PC-9 (cell line): Measurements from ENCODE around the gene SLC7A14.

Experiments used
- EZH2 ChIP-seq: fragments of 200-600 bp; sonication (generic); IDR thresholded peaks from 2 replicates; pipeline ENCODE4 v1.8.0; 2017; ENCODE audit warnings: antibody characterized with exemption, low read depth
- TF ChIP-seq, protein P1 (sequence below): fragments of 200-600 bp; sonication (generic); conservative IDR thresholded peaks from 2 replicates; pipeline ENCODE4 v1.6.1; 2017; ENCODE audit warnings: mixed run types, antibody characterized with exemption, mild to moderate bottlenecking, moderate library complexity

DNA sequence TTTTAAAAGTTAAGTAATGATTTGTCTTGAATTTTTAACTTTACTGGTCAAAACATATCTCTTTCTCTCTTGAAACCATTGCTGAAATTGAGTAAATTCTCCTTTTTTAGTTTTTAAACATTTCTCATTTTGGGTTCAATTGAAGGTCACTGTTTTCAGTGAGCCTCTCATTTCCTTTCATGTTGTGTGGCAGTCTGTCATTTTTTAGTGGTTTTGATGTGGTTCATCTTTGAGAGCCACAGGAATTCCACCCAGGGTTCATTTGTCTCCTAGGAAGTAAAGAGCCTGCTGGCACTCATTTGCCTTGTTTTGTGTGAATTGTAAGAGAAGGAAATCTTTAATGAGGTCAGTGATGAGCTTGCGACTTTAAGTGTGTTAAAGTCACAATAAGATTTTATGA, 156.8 kb downstream of the SLC7A14 start:
- TF ChIP-seq, protein P1, sequence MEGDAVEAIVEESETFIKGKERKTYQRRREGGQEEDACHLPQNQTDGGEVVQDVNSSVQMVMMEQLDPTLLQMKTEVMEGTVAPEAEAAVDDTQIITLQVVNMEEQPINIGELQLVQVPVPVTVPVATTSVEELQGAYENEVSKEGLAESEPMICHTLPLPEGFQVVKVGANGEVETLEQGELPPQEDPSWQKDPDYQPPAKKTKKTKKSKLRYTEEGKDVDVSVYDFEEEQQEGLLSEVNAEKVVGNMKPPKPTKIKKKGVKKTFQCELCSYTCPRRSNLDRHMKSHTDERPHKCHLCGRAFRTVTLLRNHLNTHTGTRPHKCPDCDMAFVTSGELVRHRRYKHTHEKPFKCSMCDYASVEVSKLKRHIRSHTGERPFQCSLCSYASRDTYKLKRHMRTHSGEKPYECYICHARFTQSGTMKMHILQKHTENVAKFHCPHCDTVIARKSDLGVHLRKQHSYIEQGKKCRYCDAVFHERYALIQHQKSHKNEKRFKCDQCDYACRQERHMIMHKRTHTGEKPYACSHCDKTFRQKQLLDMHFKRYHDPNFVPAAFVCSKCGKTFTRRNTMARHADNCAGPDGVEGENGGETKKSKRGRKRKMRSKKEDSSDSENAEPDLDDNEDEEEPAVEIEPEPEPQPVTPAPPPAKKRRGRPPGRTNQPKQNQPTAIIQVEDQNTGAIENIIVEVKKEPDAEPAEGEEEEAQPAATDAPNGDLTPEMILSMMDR, result no peak
- TF ChIP-seq EZH2, result no peak
